NCI-H1436 treated with DMSO at 0.1 percent for 48 hours (cell line): Measurements from ENCODE around the gene WDR13.
"Not testable (repeated sequence)": the region's sequence is repeated elsewhere in the genome, so short reads cannot be mapped to it uniquely, and the experiment has no call there.

Source experiments
- DNase-seq: peaks from one replicate; lab custom pipeline; 2025; lab: John Stamatoyannopoulos, UW

Gene WDR13

DNA sequence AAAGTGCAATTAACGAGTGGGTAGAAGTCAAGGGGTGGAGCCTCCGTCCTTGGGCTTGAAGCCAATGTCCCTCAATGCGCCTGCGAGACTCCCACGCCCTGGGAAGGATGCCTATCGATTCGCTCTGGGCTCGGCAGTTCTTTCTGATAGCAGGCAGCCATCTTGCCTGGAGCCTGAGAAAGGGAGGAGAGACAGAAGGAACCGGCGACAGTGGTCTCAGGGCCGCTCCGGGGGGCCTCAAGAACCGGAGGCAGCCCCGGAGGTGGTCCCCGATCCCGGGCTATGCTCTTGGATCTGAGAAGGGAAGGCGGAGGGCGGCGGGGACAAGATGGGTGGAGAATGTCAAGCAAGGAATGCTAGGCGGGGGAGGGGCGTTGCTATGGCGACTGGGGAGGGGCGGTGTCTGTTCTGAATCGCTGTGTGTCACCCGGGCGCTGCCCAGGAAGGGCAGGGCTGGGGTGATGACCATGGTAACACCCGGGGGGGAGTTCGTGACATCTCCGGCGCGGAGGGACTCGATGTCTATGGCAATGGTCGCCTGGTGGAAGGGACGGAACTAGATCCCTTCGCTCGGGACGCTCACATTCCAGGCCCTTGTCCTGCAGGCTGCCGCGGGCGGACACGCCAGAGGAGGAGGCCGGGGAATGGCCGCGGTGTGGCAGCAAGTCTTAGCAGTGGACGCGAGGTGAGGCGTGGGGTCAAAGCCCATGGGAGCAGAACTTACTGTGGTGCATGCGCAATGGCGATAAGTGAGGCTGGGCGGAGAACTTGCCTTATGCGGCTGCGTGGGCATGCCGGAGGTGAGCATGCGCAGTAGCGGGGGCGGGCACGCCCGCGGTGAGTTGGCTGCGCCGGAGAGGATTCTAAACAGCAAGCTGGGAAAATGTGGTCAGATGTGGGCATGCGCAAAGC, at the start of gene WDR13:
Gene WDR13 (plus strand): TSS at position 140 of the 912 bp plus-strand sequence. CDS start 505 bp downstream, at position 645.
- DNase-seq: peak; percentile 52

DNA sequence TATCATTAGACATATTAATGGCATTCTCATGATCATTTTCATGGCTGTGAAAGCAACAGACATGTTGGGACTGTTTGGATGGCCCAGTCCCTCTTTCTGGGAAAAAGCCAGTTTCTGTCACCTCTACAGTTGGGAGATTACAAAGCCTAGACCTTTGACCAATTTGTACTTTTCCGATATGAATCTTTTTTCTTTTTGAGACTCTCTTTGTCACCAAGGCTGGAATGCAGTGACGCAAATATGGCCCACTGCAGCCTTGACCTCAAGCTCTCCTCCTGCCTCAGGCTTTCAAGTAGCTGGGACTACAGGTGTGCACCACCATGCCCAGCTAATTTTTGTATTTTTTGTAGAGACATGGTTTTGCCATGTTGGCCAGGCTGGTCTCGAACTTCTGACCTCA, 48.4 kb upstream of the WDR13 start:
- DNase-seq: no peak

DNA sequence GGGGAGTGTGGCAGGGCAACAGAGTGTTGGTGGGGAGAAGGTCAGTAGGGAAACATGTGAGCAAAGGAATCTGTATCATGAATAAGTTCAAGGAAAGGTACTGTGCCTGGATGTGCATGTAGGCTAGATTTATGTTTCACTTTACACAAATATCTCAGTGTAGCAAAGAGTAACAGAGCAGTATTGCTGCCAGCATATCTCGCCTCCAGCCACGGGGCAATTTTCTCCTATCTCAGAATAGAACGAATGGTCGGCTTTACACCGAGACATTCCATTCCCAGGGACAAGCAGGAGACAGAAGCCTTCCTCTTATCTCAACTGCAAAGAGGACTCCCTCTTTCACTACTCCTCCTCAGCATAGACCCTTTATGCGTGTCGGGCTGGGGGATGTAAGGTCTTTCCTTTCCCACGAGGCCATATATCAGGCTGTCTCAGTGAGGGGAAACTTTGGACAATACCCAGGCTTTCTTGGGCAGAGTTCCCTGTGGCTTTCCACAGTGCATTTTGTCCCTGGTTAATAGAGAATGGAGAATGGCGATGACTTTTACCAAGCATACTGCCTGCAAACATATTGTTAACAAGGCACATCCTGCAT, 41.5 kb upstream of the WDR13 start:
- not testable (repeated sequence) for DNase-seq

DNA sequence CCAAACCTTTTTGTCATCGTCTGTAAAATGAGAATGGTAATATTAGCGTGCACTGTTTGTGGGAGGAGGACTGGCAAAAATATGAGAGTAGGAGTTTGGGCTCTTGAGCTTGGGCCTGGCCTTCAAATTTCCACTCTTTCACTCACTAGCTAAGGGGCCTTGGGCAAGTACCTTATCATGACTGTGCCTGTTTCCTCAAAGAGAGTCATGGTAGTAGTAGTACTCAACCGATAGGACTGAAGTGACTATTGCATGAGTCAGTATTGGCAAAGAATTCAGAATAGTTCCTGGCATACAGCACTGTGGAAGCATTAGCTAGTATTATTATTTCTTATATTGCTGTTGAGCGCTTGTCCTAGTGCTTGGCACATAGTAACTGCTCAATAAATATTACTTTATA, 39.0 kb upstream of the WDR13 start:
- no peak for DNase-seq

DNA sequence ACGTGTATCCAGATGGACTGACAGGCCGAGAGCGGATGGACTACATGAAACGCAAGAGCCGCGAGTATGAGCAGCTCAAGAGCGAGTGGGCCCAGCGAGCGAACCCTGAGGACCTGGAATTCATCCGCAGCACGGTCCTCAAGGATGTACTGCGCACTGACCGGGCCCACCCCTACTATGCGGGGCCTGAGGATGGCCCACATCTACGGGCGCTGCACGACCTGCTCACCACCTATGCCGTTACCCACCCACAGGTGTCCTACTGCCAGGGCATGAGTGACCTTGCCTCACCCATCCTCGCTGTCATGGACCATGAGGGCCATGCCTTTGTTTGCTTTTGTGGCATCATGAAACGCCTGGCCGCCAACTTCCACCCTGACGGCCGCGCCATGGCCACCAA, 37.7 kb upstream of the WDR13 start:
- DNase-seq: no peak

DNA sequence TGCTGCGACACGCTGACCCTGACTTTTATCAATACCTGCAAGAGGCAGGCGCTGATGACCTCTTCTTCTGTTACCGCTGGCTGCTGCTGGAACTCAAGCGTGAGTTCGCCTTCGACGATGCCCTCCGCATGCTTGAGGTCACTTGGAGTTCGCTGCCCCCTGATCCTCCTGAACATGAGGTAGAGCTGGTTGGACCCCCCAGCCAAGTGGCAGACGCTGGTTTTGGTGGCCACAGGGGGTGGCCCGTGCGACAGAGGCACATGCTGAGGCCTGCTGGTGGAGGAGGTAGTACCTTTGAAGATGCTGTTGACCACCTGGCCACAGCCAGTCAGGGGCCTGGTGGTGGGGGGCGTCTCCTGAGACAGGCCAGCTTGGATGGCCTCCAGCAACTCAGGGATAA, 37.2 kb upstream of the WDR13 start:
- DNase-seq: no peak

DNA sequence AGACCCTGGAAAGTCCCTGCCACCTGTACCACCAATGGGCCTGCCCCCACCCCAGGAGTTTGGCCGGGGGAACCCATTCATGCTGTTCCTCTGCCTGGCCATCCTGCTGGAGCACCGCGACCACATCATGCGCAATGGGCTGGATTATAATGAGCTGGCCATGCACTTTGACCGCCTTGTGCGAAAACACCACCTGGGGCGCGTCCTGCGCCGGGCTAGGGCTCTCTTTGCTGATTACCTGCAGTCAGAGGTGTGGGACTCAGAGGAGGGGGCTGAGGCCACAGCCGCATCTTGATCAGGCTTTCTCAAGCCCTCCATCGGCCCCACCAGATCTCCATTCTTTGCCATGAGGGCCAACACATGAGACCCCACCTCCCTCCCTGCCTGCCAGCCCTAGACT, 36.6 kb upstream of the WDR13 start:
- no peak for DNase-seq

DNA sequence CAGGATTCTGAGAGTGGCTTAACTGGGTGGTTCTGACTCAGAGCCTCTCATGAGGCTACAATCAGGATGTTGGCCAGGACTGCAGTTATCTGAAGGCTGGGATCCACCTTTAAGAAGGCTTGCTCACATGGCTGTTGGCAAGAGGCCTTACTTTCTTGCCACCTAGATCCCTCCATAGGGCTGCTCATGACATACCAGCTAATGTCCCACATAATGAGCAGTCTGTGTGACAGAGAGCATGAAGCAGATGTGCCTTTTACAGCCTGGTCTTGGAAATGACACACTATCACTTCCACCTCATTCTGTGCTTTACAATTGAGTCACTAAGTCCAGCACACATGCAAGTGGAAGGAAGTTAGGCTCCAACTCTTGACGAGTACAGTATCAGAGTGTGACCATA, 27.3 kb upstream of the WDR13 start:
- no peak for DNase-seq

DNA sequence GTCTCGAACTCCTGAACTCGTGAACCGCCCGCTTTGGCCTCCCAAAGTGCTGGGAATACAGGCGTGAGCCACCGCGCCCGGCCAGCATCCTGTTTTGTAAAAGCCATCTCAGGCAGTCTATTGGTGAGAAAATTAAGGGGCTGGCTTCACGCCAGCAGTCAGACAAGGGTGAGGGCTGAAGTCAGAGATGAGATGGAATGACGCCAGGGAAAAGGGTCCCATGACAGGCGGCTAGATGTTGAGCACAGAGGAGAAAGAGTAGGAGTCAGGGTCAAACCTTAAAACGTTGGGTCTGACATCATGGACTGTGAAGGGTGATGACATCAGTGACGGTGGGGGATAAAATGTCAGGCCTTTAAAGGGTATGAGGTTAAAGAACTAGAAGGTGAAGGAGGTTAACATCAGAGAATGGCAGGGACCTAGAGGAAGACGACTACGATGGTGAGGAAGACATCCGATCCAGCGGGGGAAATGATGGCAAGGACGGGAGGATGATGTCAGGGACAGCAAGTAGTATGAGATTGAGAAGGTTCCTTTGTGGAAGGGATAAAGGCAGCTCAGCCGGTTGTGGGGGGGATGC, 23.5 kb upstream of the WDR13 start:
- DNase-seq: peak; percentile 48

DNA sequence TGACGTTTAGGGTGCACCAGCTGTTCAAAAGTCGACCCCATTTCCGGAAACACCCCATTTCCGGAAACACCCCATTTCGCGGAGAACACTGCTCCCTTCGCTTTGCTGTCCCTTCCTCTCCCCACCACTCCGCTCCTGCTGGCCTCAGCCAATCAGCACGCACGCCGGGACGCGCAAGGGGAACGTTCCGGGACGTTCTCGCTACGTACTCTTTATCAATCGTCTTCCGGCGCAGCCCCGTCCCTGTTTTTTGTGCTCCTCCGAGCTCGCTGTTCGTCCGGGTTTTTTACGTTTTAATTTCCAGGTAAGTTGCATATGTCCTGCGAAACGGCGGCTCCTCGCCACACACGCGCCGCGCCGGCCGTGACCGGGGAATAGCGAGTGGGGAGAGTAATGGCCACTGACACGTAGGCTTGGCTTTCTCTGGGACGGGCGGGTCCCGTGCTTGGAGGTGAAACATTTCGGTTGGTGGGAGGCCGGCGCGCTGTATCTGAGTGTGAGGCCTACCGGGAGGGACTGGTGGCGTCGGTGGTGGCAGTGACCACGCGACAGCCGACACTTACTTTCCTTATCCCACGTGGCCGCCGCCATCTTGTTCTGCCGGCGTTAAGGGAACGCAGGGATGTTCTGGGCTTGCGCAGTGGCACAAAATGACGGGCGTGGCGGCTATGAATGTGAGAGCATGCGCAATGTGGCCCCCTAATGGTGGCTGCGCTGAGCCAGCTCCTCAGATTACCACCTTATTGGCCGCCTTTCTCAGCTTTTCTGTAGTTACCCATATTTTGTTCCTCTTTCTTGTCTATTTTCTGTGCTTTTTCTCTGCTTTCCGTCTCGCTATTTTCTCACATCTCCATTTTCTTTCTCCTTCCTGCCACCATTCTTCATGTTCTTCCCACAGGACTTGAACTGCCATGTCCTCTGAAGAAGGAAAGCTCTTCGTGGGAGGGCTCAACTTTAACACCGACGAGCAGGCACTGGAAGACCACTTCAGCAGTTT, 22.7 kb upstream of the WDR13 start, which contains the start of gene RBM3:
Gene RBM3 (plus strand): TSS at position 215 of the 997 bp plus-strand sequence. CDS start 697 bp downstream, at position 912.
- peak; percentile 34 for DNase-seq

DNA sequence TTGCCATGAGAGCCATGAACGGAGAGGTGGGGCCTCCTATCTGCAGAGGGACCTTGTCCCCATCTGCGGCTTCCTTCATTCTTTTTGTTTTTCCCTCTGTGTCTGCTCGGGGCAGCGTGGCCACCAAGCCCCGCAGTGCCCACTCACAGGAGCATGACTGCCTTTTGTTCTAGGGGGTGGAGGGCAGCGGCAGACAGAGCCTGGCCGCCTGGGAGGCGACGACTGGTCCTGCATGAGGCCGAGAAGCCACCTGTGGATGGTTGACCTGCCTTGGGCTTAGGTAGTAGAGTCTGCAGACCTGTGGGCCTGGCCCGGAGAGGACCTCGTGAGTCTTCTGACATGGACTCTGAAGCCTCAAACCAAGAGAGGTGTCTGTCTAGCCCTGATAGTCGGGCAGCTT, 21.6 kb upstream of the WDR13 start:
- no peak for DNase-seq

DNA sequence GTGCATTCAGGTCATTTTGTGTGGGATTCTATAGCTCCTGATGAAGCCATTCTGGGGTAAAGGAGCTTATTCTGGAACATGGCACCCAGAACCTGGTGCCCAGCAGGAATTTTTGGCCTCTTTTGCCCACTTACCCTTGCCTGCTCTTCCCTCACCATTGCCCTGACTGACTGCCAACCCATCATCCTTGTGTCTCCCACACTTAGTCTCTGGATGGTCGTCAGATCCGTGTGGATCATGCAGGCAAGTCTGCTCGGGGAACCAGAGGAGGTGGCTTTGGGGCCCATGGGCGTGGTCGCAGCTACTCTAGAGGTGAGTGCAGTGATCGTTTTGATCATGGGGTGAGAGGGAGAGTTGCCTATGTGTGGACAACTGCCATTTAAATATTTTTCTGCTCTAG, 21.2 kb upstream of the WDR13 start:
- DNase-seq: no peak

DNA sequence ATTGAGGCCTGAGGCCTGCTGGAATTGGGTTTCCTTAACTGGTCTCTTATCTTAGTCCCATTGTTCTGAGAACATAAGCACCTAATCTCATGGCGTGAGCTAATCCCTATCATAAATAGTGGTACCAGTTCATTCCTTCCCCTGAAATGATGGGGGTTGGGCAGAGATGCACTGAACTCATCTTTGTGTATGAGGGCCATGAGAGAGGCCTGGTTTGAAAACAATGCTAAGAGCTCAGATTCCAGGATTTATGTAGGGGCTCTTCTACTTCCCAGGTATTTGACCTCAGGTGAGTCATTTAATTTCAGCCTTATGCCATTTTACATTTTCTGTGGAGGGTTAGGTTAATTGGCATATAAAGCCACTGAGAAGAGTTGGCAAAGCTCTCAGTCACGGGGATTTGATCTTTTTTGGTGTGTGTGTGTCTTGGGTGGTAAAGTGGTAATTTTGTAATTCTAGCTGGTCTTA, 18.6 kb upstream of the WDR13 start:
- DNase-seq: no peak

DNA sequence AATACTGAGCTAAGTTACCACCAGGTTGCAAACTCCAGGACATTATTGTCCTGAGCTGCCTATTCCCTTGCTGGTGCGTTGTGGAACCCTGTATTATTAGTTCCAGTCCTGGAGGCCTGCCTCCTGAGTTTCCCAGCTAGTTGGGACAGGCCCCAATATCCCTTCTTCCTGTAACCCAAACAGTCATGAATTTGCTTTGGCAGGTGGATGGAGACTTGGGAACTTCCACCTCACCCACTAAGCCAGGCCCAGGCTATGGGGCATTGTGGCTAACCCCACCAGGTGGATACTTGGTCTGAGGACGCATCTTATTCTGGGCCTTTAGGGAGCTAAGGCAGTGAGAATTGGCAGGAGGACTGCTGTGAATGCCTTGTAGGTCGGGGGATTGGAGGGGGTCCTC, 18.0 kb upstream of the WDR13 start:
- DNase-seq: no peak

DNA sequence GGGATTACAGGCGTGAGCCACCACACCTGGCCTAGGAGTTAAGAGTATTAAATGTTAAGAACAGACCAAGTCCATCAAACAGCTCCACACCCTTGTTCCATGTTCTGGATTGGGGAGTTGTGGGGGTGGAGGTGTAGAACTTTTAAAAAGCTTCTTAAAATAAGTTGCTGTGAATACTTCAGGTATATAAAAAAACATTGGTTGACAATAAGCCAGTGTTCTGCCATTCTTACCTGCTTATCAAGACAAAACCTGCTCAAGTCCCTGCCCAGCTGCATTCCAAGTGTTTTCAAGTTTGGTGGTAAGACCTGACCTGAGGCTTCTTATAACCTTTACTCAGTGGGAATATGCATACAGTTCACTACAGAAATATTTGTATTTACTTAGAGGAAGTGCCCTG, 16.6 kb upstream of the WDR13 start:
- no peak for DNase-seq

DNA sequence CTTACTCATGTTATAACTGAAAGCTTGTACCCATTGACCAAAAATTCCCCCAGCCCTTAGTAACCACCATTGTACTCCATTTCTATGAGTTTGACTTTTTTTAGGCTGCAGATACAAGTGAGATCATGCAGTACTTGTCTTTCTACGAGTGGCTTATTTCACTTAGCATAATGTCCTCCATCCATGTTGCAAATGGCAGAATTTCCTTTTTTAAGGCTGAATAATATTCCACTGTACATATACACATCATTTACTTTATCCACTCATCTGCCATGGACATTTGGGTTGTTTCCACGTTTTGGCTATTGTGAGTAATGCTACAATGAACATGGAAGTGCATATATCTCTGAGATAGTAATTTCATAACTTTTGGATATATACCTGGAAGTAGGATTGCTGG, 12.6 kb upstream of the WDR13 start:
- DNase-seq: no peak

DNA sequence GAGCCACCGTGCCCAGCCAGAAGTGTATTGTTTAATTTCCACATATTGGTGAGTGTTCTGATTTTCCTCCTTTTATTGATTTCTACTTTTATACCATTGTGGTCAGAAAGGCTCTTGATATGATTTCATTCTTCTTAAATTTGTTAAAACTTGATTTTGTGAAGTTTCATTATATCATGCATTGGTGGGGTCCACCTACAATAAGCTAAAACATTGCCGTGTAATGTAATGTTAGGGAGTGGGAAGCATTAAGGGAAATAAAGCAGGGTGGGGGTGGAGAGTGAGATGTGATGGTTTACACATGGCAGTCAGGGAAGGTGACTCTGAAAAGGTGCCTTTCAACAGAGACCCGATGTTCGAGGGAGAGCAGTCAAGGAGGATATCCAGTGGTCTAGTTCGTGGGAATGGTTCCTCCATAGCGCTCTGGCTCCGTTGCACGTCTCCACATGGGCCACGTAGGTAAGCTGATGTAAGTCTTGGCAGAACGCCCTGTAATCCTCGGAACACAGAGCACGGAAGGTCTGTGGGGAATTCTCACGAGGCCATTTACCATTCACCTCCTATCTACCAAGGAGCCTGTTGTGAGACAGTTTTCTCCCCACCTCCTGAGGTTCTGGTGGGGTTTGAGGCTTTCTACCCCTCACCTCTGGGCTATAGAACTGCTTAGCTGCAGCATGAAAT, 7.7 kb upstream of the WDR13 start:
- peak; percentile 1 for DNase-seq

DNA sequence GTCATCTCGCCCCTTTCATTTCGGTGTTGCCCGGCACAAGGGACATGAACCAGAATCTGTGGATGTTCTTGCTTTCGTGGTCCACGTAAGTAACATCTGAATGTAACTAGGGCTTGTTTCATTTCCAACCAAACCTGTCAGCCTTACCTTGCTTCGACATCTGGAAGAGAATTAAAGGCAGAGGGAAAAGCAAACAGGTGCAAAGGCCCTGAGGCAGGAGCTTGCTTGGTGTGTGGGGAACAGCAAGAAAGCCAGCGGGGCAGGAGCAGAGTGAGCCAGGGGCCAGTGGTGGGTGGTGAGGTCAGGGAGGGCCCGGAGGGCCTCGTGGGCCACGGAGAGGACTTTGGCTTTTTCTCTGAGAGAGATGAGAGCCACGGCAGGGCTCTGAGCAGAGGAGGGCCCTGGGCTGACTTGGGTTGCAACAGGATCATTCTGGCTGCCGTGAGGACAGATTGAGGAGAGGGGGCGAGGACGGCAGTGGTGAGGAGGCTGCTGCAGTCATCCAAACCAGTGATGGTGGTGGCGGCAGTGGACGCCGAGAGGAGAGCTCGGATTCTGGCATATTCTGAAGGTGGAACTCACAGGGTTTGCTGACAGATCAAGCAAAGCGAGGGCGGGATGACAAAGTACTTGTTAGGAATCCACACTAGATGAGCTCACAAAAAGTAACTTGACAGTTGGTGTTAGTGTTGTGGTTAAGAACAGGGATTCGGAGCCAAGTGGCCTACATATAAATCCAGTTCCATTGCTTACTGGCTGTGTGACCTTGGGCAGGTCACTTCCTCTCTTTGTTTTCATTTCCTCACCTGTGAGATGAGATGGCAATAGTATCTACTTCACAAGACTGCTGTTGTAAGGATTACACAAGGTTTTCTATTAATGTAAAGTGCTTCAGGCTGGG, 6.8 kb upstream of the WDR13 start:
- DNase-seq: no peak

DNA sequence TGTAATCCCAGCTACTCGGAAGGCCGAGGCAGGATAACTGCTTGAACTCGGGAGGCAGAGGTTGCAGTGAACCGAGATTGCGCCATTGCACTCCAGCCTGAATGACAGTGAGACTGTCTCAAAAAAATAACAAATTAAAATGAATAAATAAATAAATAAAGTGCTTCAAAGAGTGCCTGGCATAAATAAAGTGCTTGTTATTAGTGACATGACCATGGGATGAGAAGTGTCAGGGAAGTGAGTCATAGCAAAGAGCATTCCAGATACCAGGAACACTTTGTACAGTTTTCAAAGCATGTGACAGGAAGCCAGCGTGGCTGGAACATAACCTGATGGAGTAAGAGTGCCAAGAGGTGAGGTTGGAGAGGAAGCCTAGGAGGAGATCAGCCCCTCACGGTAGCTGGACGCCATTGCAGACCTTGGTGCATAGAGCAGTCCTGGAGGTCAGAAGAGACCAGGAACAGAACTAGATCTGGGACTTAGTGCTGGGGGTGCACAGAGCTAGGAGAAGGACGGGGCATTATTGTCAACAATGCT, 6.0 kb upstream of the WDR13 start:
- no peak for DNase-seq

DNA sequence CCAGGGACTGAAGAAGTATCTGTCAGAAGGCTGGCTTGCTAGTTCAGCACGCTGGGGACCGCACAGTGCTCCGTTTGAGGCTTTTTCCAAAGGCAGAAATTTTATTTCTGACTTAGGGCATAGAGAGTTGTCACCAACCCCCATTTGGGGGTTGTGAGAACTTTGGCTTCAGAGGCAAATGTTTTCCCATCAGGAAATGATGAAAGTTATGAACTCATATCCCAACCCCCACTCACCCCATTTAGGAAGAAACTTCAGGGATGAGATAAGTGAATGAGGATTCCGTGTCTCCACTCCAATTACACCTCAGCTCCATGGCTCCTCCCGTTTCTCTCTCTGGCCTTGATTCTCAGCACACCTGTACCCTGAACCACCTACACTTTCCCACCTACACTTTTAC, 4.3 kb upstream of the WDR13 start:
- no peak for DNase-seq
